ENCODE measurements around the gene RAD9B.
"Not testable (repeated sequence)": the region's sequence is repeated elsewhere in the genome, so short reads cannot be mapped to it uniquely, and the experiment has no call there.

Gene RAD9B

GRCh38 chr12:110501752-110502738, at the start of gene RAD9B, which contains the start of gene VPS29:
TSS of gene RAD9B (plus strand) at chr12:110502331. CDS start at chr12:110502338, 7 bp downstream.
TSS of gene VPS29 (minus strand) at chr12:110502111. CDS start at chr12:110502051, 60 bp downstream.
- peak; percentile 95 to 97 for DNase-seq (ENCODE audit: low read depth in 1 of 2, low spot score in 1 of 2)

GRCh38 chr12:110453569-110454296, 48.4 kb upstream of the RAD9B start:
- DNase-seq (ENCODE audit: low read depth in 1 of 2, low spot score in 1 of 2) = no peak

GRCh38 chr12:110458756-110459155, 43.4 kb upstream of the RAD9B start:
- DNase-seq (ENCODE audit: low read depth in 1 of 2, low spot score in 1 of 2) = no peak

GRCh38 chr12:110461189-110461588, 40.9 kb upstream of the RAD9B start:
- DNase-seq (ENCODE audit: low read depth in 1 of 2, low spot score in 1 of 2) = not testable (repeated sequence)

GRCh38 chr12:110465024-110465423, 37.1 kb upstream of the RAD9B start:
- no peak for DNase-seq (ENCODE audit: low read depth in 1 of 2, low spot score in 1 of 2)

GRCh38 chr12:110465765-110466164, 36.4 kb upstream of the RAD9B start:
- not testable (repeated sequence) for DNase-seq (ENCODE audit: low read depth in 1 of 2, low spot score in 1 of 2)

GRCh38 chr12:110466791-110467190, 35.3 kb upstream of the RAD9B start:
- DNase-seq (ENCODE audit: low read depth in 1 of 2, low spot score in 1 of 2) = no peak

GRCh38 chr12:110467847-110468213, 34.3 kb upstream of the RAD9B start:
- no peak for DNase-seq (ENCODE audit: low read depth in 1 of 2, low spot score in 1 of 2)

- DNase-seq (ENCODE audit: low read depth in 1 of 2, low spot score in 1 of 2) = peak; percentile 86 to 89
Observed at GRCh38 chr12:110468214-110469048, 33.7 kb upstream of the RAD9B start, which contains the start of the genes FAM216A and GPN3. TSS of gene FAM216A (plus strand) at chr12:110468845. CDS start at chr12:110468876, 31 bp downstream. TSS of gene GPN3 (minus strand) at chr12:110468257. CDS start at chr12:110468203, 54 bp downstream.

GRCh38 chr12:110475426-110475825, 26.7 kb upstream of the RAD9B start:
- no peak for DNase-seq (ENCODE audit: low read depth in 1 of 2, low spot score in 1 of 2)

- no peak for DNase-seq (ENCODE audit: low read depth in 1 of 2, low spot score in 1 of 2)
Observed at GRCh38 chr12:110498984-110499706, 3.0 kb upstream of the RAD9B start.

GRCh38 chr12:110501399-110501751, 756 bp upstream of the RAD9B start:
- no peak for DNase-seq (ENCODE audit: low read depth in 1 of 2, low spot score in 1 of 2)

- no peak for DNase-seq (ENCODE audit: low read depth in 1 of 2, low spot score in 1 of 2)
Observed at GRCh38 chr12:110503432-110503831, 1.3 kb downstream of the RAD9B start.

GRCh38 chr12:110505332-110505731, 3.2 kb downstream of the RAD9B start:
- no peak for DNase-seq (ENCODE audit: low read depth in 1 of 2, low spot score in 1 of 2)

- no peak for DNase-seq (ENCODE audit: low read depth in 1 of 2, low spot score in 1 of 2)
Observed at GRCh38 chr12:110508071-110508586, 6.0 kb downstream of the RAD9B start.

GRCh38 chr12:110513842-110514241, 11.7 kb downstream of the RAD9B start:
- no peak for DNase-seq (ENCODE audit: low read depth in 1 of 2, low spot score in 1 of 2)

GRCh38 chr12:110514363-110514762, 12.2 kb downstream of the RAD9B start:
- DNase-seq (ENCODE audit: low read depth in 1 of 2, low spot score in 1 of 2) = no peak

GRCh38 chr12:110516995-110517394, 14.9 kb downstream of the RAD9B start:
- DNase-seq (ENCODE audit: low read depth in 1 of 2, low spot score in 1 of 2) = no peak

GRCh38 chr12:110518014-110518413, 15.9 kb downstream of the RAD9B start:
- not testable (repeated sequence) for DNase-seq (ENCODE audit: low read depth in 1 of 2, low spot score in 1 of 2)

All from stimulated activated CD4-positive, alpha-beta T cell treated with anti-CD3 and anti-CD28 coated beads, Interleukin-15, amount 100 ng/mL, for 1 hour (primary cell).